Measurements from ENCODE around the gene CRKL.
"Not testable (repeated sequence)": the region's sequence is repeated elsewhere in the genome, so short reads cannot be mapped to it uniquely, and the experiment has no call there.

The CRKL gene

GRCh38 chr22:20904980-20905355, 12.2 kb upstream of the CRKL start:
- TF ChIP-seq, protein P1, sequence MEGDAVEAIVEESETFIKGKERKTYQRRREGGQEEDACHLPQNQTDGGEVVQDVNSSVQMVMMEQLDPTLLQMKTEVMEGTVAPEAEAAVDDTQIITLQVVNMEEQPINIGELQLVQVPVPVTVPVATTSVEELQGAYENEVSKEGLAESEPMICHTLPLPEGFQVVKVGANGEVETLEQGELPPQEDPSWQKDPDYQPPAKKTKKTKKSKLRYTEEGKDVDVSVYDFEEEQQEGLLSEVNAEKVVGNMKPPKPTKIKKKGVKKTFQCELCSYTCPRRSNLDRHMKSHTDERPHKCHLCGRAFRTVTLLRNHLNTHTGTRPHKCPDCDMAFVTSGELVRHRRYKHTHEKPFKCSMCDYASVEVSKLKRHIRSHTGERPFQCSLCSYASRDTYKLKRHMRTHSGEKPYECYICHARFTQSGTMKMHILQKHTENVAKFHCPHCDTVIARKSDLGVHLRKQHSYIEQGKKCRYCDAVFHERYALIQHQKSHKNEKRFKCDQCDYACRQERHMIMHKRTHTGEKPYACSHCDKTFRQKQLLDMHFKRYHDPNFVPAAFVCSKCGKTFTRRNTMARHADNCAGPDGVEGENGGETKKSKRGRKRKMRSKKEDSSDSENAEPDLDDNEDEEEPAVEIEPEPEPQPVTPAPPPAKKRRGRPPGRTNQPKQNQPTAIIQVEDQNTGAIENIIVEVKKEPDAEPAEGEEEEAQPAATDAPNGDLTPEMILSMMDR (IDR thresholded peaks at IDR 0.05; ENCODE audit: unreplicated experiment in 3 of 3): no peak
- H3K4me1 Mint-ChIP-seq: no peaks in the 10 kb centered on the region
- no peak overlapping the region for H3K27ac Mint-ChIP-seq
- peaks cover 5% of the 10 kb centered on the region for H3K27me3 Mint-ChIP-seq (ENCODE audit: low read depth)
- H3K4me3 Mint-ChIP-seq: no peak overlapping the region
- no peaks in the 10 kb centered on the region for H3K9me3 Mint-ChIP-seq
- H3K36me3 Mint-ChIP-seq (ENCODE audit: low read depth): no peaks in the 10 kb centered on the region

DNA sequence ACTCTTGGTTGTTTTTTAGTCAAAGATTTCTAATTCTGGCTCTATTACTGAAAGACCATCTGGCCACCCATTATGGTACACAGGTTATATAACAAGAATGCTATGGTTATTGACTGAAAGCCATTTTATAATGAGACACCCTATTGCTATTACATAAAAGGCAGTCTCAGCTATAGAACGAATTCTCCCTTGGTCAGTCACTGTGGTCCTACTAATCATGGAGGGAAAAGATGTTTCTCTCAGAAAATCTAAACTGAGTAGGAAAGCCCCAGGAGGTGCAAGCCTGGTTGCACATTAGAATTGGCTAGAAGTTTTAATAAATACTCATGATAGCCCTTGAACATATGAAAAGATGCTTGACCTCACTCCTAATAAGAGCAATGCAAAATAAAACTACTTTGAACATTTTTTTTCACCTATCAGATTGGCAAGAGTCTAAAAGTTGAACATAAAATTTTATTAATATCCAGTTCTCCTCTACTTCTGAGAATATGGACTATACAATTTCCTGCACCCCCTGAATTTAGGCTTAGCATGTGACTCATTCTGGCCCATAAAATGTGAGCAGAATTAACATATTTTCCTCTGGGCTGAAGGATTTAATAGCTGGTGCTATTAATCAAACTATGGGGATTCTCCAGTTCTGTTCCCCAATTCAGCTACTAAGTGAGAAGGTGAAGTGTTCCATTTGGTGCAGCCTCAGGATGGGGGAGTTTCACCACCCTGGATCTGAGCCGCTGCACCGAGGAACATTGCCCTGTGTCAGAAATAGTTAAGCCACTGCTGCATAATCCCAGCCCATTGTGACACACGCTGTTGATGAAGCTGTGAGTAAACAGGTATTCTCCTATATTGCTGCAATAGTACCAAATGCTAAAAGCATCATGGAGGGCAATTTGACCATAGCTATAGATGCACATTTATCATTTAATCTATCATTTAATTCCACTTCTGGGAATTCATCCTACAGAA, 11.5 kb upstream of the CRKL start:
- Mint-ChIP-seq H3K27me3 (ENCODE audit: low read depth) (peaks cover 5% of the 10 kb centered on the region), H3K9me3 (no peaks in the 10 kb centered on the region), H3K27ac (no peak overlapping the region), H3K36me3 (ENCODE audit: low read depth) (no peaks in the 10 kb centered on the region), H3K4me1 (no peaks in the 10 kb centered on the region), H3K4me3 (no peak overlapping the region)
- TF ChIP-seq, protein P1 (IDR thresholded peaks at IDR 0.05; ENCODE audit: unreplicated experiment in 3 of 3): no peak

DNA sequence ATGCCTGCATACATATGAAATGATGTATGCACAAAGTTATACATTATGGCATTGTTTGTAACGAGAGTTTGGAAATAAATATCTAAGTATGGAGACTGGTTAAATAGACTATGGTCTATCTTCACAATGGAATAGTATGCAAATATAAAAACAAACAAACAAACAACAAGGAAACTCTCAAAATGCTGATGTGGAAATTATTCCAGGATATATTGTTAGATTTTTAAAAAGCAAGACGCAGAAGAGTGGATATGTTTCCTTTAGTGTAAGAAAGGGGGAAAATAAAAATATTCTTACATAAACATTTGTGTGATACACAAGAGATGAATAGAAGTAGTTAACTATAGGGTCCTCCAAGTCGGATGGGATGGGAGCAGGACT, 10.8 kb upstream of the CRKL start:
- Mint-ChIP-seq H3K4me1 (no peaks in the 10 kb centered on the region), H3K36me3 (ENCODE audit: low read depth) (no peaks in the 10 kb centered on the region)
- TF ChIP-seq, protein P1 (IDR thresholded peaks at IDR 0.05; ENCODE audit: unreplicated experiment in 3 of 3): no peak

GRCh38 chr22:20908717-20909116, 8.5 kb upstream of the CRKL start:
- H3K27me3 Mint-ChIP-seq (ENCODE audit: low read depth); H3K4me1 Mint-ChIP-seq; H3K36me3 Mint-ChIP-seq (ENCODE audit: low read depth); H3K27ac Mint-ChIP-seq; H3K4me3 Mint-ChIP-seq; H3K9me3 Mint-ChIP-seq: not testable (repeated sequence)

More for the DNA sequence above, 10.8 kb upstream of the CRKL start:
- H3K27me3 Mint-ChIP-seq (ENCODE audit: low read depth): peaks cover 5% of the 10 kb centered on the region
- H3K9me3 Mint-ChIP-seq: no peaks in the 10 kb centered on the region
- H3K27ac Mint-ChIP-seq: no peak overlapping the region
- H3K4me3 Mint-ChIP-seq: no peak overlapping the region

DNA sequence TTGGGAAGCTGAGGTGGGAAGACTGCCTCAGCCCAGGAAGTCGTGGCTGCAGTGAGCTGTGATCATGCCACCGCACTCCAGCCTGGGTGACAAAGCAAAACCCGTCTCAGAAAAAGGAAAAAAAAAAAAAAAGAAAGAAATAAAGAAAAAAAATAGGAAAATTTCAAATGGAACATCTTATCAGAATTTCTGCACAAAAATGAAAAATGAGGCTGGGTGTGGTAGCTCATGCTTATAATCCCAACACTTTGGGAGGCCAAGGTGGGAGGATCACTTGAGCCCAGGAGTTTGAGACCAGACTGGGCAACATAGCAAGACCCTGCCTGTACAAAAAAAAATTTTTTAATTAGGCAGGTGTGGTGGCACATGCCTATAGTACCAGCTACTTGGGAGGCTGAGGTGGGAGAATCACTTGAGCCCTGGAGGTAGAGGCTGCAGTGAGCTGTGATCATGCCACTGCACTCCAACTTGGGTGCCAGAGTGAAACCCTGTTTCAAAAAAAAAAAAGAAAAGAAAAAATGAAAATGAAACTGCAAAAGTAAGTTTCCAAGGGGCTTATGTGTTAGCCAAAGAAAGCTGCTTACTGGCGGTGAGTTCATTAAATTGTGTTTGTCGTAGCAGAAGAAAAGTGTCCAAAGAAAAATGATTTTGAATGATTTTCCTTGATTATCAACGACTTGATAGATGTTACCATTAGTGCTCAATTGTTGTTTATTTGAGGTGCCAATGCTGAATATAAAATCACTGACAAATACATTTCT, 7.5 kb upstream of the CRKL start:
- TF ChIP-seq, protein P1 (IDR thresholded peaks at IDR 0.05; ENCODE audit: unreplicated experiment in 3 of 3): no peak
- no peak overlapping the region for H3K4me3 Mint-ChIP-seq
- H3K4me1 Mint-ChIP-seq: no peaks in the 10 kb centered on the region
- no peak overlapping the region for H3K27ac Mint-ChIP-seq
- no peaks in the 10 kb centered on the region for H3K27me3 Mint-ChIP-seq (ENCODE audit: low read depth)
- no peaks in the 10 kb centered on the region for H3K36me3 Mint-ChIP-seq (ENCODE audit: low read depth)
- no peaks in the 10 kb centered on the region for H3K9me3 Mint-ChIP-seq

DNA sequence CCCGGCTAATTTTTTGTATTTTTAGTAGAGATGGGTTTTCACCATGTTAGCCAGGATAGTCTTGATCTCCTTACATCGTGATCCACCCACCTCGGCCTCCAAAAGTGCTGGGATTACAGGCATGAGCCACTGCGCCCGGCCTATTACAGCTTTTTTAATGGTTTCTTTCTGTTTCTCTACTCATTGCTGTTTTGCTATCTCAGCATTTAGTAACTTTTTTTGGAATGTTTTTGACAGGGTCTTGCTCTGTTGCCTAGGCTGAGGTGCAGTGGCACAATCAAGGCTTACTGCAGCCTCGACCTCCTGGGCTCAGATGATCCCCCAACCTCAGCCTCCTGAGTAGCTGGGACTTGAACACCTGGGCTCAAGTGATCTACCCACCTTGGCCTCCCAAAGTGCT, 4.7 kb upstream of the CRKL start:
- H3K4me3 Mint-ChIP-seq: no peak overlapping the region
- H3K4me1 Mint-ChIP-seq: peaks cover 4% of the 10 kb centered on the region
- H3K9me3 Mint-ChIP-seq: no peaks in the 10 kb centered on the region
- H3K36me3 Mint-ChIP-seq (ENCODE audit: low read depth): no peaks in the 10 kb centered on the region
- H3K27ac Mint-ChIP-seq: no peak overlapping the region
- TF ChIP-seq, protein P1 (IDR thresholded peaks at IDR 0.05; ENCODE audit: unreplicated experiment in 3 of 3): no peak
- no peaks in the 10 kb centered on the region for H3K27me3 Mint-ChIP-seq (ENCODE audit: low read depth)

All from nephron (organoid).